Renal cortex interstitium (tissue), 11 donors: ENCODE measurements around the gene CAMSAP3. TPM values are rescaled to one million over a fixed set of nuclear protein-coding genes. Genes with fewer than 3 reads are reported as not detected.

Source experiments
- DNase-seq, 11 donors: peaks; one replicate each; pipeline ENCODE4 v3.0.0-alpha.2; 2013; ENCODE audit warnings: low read depth in 9 of 11, low spot score in 4 of 11; ENCODE audit errors: extremely low read depth in 1 of 11
- polyA plus RNA-seq, 3 donors: library from polyadenylated mRNA; unstranded; fragments of 120-200 nt; gene quantifications; one replicate each; pipeline ENCODE4 v1.2.1, GENCODE V29; 2013; ENCODE audit not compliant: insufficient read length in 3 of 3

CAMSAP3 gene
- polyA plus RNA-seq, 3 donors, result 16.4 to 25.4 (median 22.4) TPM

DNA sequence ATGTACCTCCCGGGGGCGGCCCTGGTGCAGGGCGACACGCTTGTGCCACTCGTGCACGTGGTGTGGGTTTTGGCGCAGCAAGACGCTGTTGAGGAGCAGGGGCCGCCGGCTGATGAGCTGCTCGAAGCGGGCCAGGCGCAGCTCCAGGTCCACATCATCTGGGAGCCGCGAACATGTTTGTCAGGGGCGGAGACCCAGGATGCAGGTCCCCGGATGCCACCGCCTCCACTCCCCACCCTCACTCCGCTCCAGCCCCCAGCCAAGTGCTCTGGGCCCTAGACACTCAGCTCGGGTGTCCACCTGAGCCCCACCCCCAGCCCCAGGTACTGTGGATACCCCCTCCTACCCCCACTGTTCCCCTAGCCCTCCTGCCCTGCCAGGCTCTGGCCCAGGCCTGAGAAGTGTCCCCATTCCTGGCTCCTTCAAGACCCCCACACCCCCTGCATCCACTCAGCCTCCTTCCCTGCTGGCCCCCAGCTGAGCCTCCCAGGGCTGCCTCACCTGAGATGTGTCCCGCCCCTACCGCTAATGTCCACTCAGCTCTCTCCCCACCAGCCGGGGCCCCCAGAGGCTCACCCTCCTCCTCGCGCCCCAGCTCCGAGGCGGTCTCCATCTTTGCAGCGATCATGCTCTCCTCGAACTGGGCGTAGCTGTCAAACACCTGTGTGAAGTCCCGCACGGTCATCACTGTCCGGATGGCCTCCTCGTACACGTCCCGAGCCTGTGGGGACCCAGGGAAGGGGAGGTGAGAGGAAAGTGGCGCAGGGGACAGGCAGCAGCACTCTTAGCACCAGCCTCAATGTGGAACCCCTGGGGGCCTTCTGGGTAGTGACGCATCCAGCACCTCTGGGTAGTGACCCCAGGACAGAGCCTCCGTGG is 28.3 kb downstream of the CAMSAP3 start:
- DNase-seq, result no peak

DNA sequence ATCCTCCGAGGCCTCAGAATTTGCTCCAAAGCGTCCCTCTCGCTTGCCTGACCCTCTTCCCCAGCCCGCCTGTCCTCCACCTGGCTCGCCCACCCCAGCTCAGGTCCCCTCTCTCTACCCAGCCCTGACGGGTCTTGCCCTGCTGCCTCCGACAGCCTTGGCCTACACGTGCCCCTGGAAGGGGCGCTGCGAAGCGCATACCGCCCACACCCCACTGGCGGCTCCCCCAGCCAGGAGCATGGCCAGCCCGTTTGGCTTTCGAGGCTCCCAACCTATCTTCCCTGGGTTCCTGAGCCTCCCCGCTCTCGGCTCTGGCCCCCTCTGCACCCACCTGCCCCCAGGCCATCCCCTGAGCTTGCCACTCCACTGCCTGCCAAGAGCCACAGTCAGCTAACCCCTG is 29.1 kb downstream of the CAMSAP3 start:
- DNase-seq, result no peak

DNA sequence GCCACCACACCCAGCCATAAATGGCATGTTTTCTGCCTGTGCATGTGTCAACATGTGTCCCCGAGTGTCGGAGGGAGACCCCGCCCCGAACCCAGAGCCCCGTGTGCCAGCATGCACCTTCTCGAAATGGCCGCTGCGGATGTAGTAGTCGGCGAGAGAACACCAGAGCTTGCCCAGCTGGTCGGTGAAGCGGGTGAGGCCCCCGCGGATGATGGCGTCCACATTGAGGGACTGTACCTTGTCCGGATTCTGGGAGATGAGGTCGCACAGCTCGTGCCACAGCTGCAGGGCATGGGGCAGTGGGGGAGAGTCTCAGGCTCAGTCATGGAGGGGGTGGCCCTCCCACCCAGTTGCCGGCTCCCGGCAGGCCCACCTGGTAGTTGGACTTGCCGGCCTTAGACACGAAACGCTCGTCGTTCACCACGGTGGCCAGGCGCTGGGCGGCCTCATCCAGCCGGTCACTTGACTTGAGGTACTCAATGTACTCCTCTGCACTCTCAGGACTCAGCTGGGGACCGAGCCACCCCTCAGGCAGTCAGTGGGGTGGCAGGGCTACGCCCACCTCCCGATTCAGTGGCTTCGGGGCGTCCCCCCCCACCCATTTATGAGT is 30.2 kb downstream of the CAMSAP3 start:
- DNase-seq, result no peak

DNA sequence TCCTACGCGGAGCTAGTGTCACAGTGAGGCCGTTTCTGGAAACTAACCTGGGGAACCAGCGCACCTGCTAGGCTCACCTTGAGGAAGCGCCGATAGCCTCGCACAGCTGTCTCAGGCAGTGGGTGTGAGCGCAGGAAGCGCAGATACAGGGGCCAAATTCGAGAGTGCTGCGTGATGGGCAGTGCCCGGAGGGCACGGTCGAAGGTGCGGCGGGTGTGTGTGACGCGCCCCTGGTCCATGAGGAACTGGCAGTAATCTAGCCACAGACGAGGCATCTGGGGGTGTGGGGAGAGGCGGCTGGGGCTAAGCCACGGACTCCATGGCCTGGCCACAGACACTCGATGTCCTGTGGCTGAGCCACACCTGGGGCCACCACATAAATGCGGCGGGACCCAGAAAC is 31.5 kb downstream of the CAMSAP3 start:
- DNase-seq, result no peak

DNA sequence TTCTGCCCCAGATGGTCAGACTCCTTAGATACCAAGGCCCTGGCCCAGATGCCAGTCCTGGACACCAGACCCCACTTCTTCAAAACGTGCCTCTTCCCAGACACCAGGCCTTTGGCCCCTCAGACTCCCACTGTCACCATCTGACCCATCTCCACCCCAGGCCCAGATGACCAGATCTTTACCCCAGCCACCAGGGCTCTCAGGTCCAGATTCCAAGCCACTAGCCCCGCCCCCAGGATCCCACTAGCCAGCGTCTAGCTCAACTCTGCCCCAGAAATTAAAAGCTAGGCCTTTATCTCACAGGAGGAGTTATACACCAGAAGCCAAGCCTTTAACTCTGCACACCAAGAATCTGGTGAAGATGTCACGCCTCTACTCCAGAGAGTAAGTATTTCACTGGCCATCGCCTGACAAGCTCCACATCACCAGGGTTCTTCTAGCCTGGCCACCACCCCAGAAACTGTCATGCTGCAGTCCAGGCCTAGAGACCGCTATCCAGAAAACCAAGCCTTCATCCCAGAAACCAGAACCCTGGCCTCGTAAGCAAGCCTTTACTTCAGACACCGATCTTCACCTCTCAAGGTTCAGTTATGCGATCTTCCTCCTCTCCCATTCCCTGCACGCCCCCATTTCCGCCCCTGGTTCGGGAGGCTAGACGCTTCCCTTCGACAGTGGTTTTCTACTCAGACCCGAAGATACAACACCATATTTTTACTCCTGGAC is 33.1 kb downstream of the CAMSAP3 start:
- no peak for DNase-seq

DNA sequence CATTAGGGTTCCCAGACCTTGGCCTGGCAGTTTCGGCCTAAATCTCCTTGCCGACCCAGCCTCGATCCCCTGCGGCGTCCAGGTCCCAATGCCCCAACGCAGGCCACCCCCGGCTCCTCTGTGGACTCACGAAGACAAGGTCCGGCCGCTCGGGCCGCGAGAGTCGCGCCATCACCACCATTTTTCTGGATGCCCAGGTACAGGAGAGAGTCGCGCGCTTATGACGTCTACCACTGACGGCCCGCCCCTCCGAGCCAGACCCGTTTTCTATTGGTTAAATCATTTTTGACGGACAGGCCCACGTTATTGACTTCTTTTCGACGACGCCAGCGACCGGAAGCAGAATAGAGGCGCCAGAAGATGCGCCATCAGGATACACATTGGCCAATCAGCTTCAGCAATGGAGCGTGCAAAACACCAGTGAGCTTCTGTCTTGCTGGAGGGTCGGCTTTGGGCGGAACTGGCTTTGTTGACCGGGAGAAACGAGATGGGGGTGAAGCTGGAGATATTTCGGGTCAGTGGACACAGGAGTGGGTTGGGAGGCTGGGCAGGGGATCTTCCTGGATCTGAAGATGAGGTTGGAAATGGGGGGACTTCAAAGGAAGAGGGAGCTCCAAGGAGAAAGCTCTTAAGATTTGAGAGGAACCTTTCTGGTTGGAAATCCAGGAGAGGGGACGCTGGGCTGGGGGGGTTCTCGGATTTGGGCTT is 33.8 kb downstream of the CAMSAP3 start, which contains the start of the genes PET100 and XAB2:
PET100 (plus strand) TSS at position 447 of the 708 bp plus-strand sequence; CDS start at position 488, 41 bp downstream.
XAB2 (minus strand) TSS at position 199 of the 708 bp plus-strand sequence; CDS start at position 181, 18 bp downstream.
- DNase-seq, result peak; percentile 94 to 99 (median 98)

DNA sequence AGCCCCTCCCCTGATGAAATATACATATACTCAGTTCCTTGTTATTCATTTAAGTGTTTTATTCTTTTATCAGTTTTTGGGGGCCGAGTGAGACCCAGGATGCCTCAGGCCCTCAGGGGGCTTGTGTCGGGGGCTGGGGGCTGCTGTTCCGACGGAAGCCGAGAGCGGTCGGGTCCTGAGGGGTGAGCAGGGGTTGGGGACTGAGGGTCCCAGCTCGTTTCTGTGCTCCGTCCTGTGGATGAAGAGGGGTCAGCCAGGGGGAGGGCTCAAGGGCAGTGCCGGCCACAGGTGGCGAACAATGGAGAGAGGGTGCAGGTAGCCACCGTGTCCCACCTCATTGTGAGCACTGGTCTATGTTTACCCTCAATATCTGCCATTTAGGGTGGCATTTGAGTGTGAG is 35.9 kb downstream of the CAMSAP3 start:
- no peak for DNase-seq

DNA sequence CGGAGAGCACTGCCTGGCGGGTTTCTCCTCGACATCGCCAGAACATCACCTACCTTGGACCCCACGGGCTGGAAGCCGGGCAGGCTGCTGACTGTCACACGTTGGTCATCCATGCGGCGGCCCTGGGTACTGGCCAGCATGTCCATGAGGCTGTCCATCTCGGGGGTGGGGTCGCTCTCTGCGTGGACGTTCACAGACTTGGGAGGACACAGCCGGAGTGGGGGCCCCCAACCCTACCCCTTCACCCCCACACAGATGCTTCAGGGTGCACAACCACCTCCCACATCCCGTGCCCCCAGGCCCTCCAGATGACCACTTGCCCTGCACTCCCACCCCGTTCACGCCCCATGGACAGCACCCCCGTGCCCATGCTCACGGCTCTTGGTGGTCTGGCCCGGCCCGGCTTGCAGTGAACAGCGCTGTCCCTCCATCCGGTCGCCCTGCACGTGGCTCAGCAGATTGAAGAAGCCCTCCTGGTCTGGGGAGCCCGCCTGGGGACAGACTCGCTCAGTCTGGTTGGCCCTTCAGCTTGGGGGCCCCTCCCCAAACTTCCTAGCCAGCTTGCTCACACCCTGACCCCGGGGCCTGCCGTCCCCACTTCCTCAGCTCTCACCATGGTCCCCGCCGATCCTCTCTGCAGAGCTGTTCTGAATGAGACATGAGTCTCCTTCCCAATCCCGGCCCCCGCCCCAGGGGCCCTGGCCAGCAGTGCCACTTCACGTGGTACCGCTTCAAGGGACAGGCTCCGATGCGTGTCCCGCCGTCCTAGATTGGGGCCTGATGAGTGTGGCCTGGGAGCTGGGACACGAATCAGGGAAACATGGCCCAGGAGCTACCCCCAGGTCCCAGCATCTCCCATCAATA is 36.9 kb downstream of the CAMSAP3 start:
- no peak for DNase-seq

DNA sequence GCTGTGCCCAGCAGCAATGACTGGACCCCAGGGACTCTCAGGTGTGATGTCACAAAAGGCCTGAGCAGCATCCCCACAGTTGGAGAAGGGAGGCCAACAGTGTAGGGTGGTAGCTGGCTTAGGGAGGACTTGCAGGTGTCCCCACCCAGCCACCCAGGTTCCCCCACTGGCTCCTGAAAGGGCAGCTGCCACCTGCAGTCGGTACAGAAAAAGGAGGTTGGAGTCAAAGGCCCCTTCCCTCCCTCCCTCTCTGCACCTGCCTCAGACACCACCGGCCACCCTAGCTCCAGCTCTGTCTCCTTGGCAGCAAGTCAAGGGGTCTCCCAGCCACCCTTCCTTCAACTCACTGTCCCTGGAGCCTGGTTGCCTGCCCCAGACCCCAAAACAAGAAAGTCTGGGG is 38.0 kb downstream of the CAMSAP3 start, which contains the start of gene PCP2:
PCP2 (minus strand) TSS at position 22 of the 400 bp plus-strand sequence. CDS start 262 bp downstream, outside the sequence.
- no peak for DNase-seq

DNA sequence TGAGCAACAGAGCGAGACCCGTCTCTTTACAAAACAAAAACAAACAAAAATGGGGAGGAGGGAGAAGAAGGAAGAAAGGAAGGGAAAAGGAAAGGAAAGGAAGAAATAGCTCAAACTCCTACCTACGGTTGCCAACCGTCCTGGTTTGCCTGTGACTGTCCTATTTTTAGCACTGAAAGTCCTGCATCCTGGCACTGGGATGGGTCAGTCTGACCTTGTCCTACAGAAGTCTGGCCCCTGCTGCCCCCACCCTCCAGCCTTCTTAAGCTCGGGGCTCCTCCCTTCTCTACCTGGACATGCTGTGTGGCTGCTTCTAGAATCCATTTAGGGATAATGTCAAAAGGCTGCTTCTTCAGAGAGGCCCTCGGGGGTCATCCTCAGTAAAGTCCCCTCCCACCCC is 40.0 kb downstream of the CAMSAP3 start:
- DNase-seq, result no peak

DNA sequence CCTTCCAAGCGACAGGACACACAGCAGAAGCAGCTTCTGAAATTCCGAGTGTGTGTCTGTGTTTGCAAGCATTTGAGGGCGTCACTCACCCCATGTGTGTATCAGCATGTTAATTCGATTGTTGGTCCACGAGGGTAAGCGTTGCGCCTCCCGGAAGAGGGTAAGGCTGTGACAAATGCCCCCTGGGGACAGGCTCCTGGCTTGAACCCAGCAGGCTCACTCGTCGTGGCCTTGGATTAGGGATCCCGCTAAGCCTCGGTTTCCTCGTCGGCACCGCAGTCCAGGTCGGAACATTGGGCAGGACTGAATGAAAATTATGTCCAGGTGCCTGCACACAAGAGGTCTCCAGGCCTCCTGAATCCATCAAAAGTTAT is 40.6 kb downstream of the CAMSAP3 start:
- DNase-seq, result no peak

DNA sequence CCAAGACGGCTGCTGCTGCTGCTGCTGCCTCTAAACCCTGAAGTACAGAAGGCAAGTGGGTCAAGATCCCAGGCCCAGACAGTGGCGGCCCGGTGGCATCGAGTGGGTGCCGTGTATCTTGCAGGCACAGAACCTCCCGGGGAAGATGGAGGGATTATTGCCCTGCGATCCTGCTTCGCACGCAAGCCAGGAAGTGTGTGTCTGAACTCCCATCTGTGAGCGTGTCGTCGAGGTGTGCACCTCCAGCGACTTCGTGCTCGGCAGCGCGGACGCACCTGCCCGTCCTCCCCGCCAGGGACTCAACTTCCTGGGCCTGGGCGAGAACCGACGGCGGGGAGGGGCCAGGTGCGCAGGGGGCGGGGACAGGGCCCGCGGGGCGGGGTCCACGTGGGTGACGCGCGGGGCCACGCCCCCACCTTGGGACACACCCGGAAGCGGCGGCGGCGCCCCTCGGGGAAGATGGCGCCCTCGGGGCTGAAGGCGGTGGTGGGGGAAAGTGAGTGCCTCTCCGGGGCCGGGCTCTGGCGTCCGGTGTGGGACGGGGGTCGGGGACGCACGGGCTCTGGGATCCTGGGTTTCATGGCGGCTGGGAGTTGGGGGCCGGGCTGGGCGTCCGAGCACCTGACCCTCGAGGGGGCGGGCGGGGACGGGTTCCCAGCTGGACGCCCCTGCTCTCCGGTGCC is 41.2 kb downstream of the CAMSAP3 start, which contains the start of gene STXBP2:
STXBP2 (plus strand) TSS at position 420 of the 683 bp plus-strand sequence; CDS start at position 460, 40 bp downstream.
- peak in 9 of 11 donors; percentile 12 to 67 (median 51) for DNase-seq

DNA sequence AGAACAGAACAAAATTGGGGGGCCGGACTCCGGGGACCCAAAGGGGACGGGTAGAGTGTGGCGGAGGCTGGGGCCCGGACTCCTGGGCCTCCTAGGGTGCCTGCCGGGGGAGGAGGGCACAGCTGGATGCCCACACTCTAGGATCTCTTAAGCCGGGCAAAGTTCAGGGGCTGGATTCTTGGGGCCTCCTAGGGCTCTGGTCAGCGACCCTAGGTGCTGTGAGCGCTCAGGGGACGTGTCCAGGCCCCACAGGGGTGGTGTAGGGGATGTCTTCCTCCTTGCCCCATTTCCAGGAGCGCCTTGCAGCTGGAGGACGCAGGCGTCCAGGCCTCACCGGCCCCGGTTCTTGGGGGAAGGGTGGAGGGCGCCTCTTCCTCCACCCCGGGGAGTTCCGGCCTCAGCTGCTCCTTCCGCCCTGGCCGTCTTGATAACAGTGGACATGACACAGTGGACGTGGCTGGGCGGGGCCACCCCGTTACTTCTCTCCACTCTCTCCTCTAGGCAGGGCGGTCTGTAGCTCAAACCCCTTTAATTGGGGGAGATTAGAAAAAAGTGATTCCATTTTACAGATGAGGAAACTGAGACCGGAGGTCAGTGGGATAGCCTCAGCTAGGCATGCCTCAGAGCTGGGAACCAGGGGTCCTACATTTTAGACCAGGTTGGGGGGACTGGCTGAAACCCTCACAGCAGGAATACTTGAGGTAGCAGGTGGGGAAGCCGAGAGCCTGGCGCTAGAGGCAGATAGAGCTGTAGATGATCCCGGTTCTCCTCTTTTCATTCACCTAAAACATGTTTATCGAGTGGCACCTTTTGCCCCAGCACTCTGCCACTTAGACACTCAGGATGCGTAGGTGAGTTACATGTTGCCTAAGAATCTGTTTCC is 42.0 kb downstream of the CAMSAP3 start:
- DNase-seq, result no peak

DNA sequence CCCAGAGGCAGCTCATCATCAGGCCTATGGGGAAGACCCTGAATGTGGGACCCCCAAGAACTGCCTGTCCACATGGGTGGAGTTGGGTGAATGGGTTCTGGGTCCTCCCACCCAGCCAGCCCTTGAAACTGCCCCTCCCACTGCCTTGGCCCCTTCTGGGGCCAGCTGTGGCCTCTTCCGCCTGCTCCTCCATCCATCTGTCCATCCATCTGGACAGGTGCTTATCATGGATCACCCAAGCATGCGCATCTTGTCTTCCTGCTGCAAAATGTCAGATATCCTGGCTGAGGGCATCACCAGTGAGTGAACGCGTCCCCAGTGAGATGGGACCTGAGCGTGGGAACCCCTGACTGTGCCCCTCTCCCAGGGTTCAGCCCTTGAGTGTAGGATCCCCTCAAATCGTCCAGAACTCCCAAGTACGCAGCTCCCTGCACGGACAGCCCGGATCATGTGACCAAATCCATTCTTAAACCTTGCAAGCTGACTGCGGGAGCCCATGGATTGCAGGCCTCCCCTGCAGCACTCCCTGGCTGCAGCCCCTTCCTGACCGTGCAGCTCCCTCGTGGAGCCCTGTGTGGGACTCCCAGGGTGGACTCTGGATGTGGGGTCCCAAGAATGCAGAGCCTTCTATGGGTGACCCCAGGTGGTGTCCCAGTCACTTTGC is 43.3 kb downstream of the CAMSAP3 start:
- no peak for DNase-seq

DNA sequence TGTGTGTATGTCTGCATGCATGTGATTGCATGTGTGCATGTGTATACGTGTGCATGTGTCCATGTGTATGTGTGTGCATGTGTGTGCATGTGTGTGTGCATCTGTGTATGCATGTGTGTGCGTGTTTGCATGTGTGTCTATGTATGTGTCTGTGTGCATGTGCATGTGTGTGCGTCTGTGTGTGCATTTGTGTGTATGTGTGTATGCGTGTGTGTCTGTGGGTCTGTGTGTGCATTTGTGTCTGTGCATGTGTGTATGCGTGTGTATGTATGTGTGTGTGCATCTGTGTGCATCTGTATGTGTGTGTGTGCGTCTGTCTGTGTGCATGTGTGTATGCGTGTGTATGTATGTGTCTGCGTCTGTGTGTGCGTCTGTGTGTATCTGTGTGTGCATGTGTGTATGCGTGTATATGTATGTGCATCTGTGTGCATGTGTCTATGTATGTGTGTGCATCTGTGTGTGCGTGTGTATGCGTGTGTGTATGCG is 44.2 kb downstream of the CAMSAP3 start:
- no peak for DNase-seq

DNA sequence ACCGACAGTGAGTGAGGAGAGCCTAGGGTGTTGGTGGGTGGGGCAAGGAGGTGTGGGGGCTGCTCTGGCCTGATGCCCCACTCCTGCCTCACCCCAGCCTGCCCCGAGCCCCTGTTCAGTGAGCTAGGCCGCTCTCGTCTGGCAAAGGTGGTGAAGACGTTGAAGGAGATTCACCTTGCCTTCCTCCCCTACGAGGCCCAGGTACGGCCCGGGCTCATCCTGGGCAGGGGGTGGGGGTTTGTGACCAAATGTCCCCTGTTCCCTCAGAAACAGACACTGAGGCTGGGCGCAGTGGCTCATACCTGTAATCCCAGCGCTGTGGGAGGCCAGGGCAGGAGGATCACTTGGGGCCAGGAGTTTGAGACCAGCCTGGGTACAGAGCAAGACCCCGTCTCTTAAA is 45.1 kb downstream of the CAMSAP3 start:
- no peak for DNase-seq
